ENCODE results near the gene SLC38A8.

Gene SLC38A8

GRCh38 chr16:84050316-84050715 lies 7.7 kb upstream of the SLC38A8 start:
- in situ Hi-C loops (cut with HindIII; ENCODE audit: low sequenced_read_pairs), result no loop called here

GRCh38 chr16:84049403-84050060 lies 6.9 kb upstream of the SLC38A8 start:
- in situ Hi-C loops (cut with HindIII; ENCODE audit: low sequenced_read_pairs), result no loop called here

- in situ Hi-C loops (cut with HindIII; ENCODE audit: low sequenced_read_pairs), result no loop called here
Observed at GRCh38 chr16:84048871-84049270, 6.3 kb upstream of the SLC38A8 start.

GRCh38 chr16:84048270-84048669 lies 5.7 kb upstream of the SLC38A8 start:
- in situ Hi-C loops (cut with HindIII; ENCODE audit: low sequenced_read_pairs), result no loop called here

- in situ Hi-C loops (cut with HindIII; ENCODE audit: low sequenced_read_pairs), result no loop called here
Observed at GRCh38 chr16:84047626-84048025, 5.0 kb upstream of the SLC38A8 start.

- in situ Hi-C loops (cut with HindIII; ENCODE audit: low sequenced_read_pairs), result no loop called here
Observed at GRCh38 chr16:84047206-84047605, 4.6 kb upstream of the SLC38A8 start.

- in situ Hi-C loops (cut with HindIII; ENCODE audit: low sequenced_read_pairs), result no loop called here
Observed at GRCh38 chr16:84045818-84046470, 3.3 kb upstream of the SLC38A8 start.

GRCh38 chr16:84045001-84045817 lies 2.6 kb upstream of the SLC38A8 start:
- in situ Hi-C loops (cut with HindIII; ENCODE audit: low sequenced_read_pairs), result no loop called here

- in situ Hi-C loops (cut with HindIII; ENCODE audit: low sequenced_read_pairs), result no loop called here
Observed at GRCh38 chr16:84044118-84044488, 1.5 kb upstream of the SLC38A8 start.

GRCh38 chr16:84043486-84044117 lies 1.0 kb upstream of the SLC38A8 start:
- in situ Hi-C loops (cut with HindIII; ENCODE audit: low sequenced_read_pairs), result no loop called here

GRCh38 chr16:84042879-84043485 lies 387 bp upstream of the SLC38A8 start:
- in situ Hi-C loops (cut with HindIII; ENCODE audit: low sequenced_read_pairs), result no loop called here

- in situ Hi-C loops (cut with HindIII; ENCODE audit: low sequenced_read_pairs), result no loop called here
Observed at GRCh38 chr16:84041881-84042280, 714 bp downstream of the SLC38A8 start.

GRCh38 chr16:84040823-84041820 lies 1.5 kb downstream of the SLC38A8 start:
- in situ Hi-C loops (cut with HindIII; ENCODE audit: low sequenced_read_pairs), result no loop called here

GRCh38 chr16:84040226-84040822 lies 2.3 kb downstream of the SLC38A8 start:
- in situ Hi-C loops (cut with HindIII; ENCODE audit: low sequenced_read_pairs), result no loop called here

GRCh38 chr16:84039696-84040095 lies 2.9 kb downstream of the SLC38A8 start:
- in situ Hi-C loops (cut with HindIII; ENCODE audit: low sequenced_read_pairs), result no loop called here

GRCh38 chr16:84038469-84038868 lies 4.1 kb downstream of the SLC38A8 start:
- in situ Hi-C loops (cut with HindIII; ENCODE audit: low sequenced_read_pairs), result no loop called here

- in situ Hi-C loops (cut with HindIII; ENCODE audit: low sequenced_read_pairs), result no loop called here
Observed at GRCh38 chr16:84036982-84037425, 5.6 kb downstream of the SLC38A8 start.

- in situ Hi-C loops (cut with HindIII; ENCODE audit: low sequenced_read_pairs), result no loop called here
Observed at GRCh38 chr16:84036131-84036530, 6.5 kb downstream of the SLC38A8 start.

- in situ Hi-C loops (cut with HindIII; ENCODE audit: low sequenced_read_pairs), result no loop called here
Observed at GRCh38 chr16:84034516-84034915, 8.1 kb downstream of the SLC38A8 start.
